Transverse colon (tissue), 4 donors: ENCODE data around the gene MPP4. TPM values are rescaled to one million over a fixed set of nuclear protein-coding genes. Genes with fewer than 3 reads are reported as not detected.

Experiments
- DNase-seq: peaks from one replicate; pipeline ENCODE4 v3.0.0-alpha.2; 2019
- H3K27ac ChIP-seq, 4 donors: fragments of 200-600 bp; sonication (generic); 2 replicates each; pipeline ENCODE4 v1.5.1; 2016 to 2018; ENCODE audit warnings: inconsistent platforms in 4 of 4
- H3K27me3 ChIP-seq: fragments of 200-600 bp; sonication (generic); 2 replicates; pipeline ENCODE4 v1.5.1; 2017; ENCODE audit warnings: inconsistent platforms
- H3K36me3 ChIP-seq, 4 donors: fragments of 200-600 bp; sonication (generic); 2 replicates each; pipeline ENCODE4 v1.5.1; 2017 to 2019; ENCODE audit warnings: inconsistent platforms in 4 of 4
- H3K4me1 ChIP-seq, 4 donors: fragments of 200-600 bp; sonication (generic); 2 replicates each; pipeline ENCODE4 v1.5.1; 2017 to 2020; ENCODE audit warnings: inconsistent platforms in 4 of 4
- H3K4me3 ChIP-seq, 4 donors: fragments of 200-600 bp; sonication (generic); 1 replicate in 1 of 4; 2 replicates in 3 of 4; pipeline versions ENCODE4 v1.5.1 to v1.6.1; 2017 to 2019; ENCODE audit warnings: inconsistent platforms in 4 of 4
- H3K9me3 ChIP-seq, 2 donors: fragments of 200-600 bp; sonication (generic); 2 replicates each; pipeline ENCODE4 v1.5.1; 2017 to 2019; ENCODE audit warnings: inconsistent platforms in 2 of 2
- EP300 ChIP-seq: sonication (generic); formaldehyde crosslinking; IDR thresholded peaks from one replicate; pipeline ENCODE4 v1.6.1; 2017; ENCODE audit warnings: antibody characterized with exemption, low read depth
- POLR2A ChIP-seq: fragments of 450-650 bp; IDR thresholded peaks from one replicate; pipeline ENCODE4 v1.6.1; 2016; ENCODE audit warnings: antibody characterized with exemption, mild to moderate bottlenecking, moderate library complexity
- POLR2AphosphoS5 ChIP-seq, 3 donors: sonication (generic); formaldehyde crosslinking; IDR thresholded peaks; one replicate each; pipeline ENCODE4 v1.6.1; 2016; ENCODE audit warnings: antibody characterized with exemption in 3 of 3
- WGBS, 2 donors: methylation state at CpG; one replicate each; pipeline ENCODE4 v1.1.5; 2018; ENCODE audit warnings: low coverage in 1 of 2; 5-methylcytosine and 5-hydroxymethylcytosine counted together
- in situ Hi-C, 4 donors: fragments of 200-750 bp; cut with MboI; loops; one replicate each; pipeline versions ENCODE4 v1.15.0 to v1.15.1; 2017; ENCODE audit warnings: low sequenced_read_pairs in 3 of 4, low pct_ligation_motif_present in 1 of 4, low pct_unique_long_range_greater_than_20kb in 1 of 4
- intact Hi-C: fragments of 100-400 bp; cut with DNase I; formaldehyde crosslinking; loops from one replicate; pipeline ENCODE4 v1.15.1; 2023; ENCODE audit warnings: low total_unique reads
- total RNA-seq, 4 donors: library from RNA; depleted of rRNA; stranded (reverse); fragments of >200 nt; gene quantifications; one replicate each; pipeline ENCODE4 v1.1.0, GENCODE V29; 2016
- TF ChIP-seq, protein P1 (sequence below), 5 experiments: fragments of 200-600 bp in 3 of 5; fragments of 450-650 bp in 2 of 5; sonication (generic) in 3 of 5; IDR thresholded peaks; 1 replicate in 2 of 5; 2 replicates in 3 of 5; pipeline ENCODE4 v1.5.1; 2016 to 2017; ENCODE audit warnings: antibody characterized with exemption in 5 of 5, inconsistent platforms in 3 of 5, mild to moderate bottlenecking in 2 of 5, moderate library complexity in 1 of 5

The MPP4 gene
- total RNA-seq, 4 donors from 2014 or later, result not detected

GRCh38 chr2:201669865-201670264, 28.6 kb downstream of the MPP4 start:
- 92 to 100% methylated on average over 1 of the region's 1 CpG for WGBS, 2 donors
- Histone ChIP-seq H3K4me3 (no peak overlapping the region), H3K4me1 (no peaks in the 10 kb centered on the region), H3K9me3 (no peaks in the 10 kb centered on the region), H3K27me3 (no peaks in the 10 kb centered on the region), H3K27ac (no peak overlapping the region), H3K36me3 (no peaks in the 10 kb centered on the region)
- intact Hi-C loops, result no loop called here
- in situ Hi-C loops, result no loop called here
- DNase-seq, result no peak
- no peak for TF ChIP-seq EP300
- TF ChIP-seq, protein P1, sequence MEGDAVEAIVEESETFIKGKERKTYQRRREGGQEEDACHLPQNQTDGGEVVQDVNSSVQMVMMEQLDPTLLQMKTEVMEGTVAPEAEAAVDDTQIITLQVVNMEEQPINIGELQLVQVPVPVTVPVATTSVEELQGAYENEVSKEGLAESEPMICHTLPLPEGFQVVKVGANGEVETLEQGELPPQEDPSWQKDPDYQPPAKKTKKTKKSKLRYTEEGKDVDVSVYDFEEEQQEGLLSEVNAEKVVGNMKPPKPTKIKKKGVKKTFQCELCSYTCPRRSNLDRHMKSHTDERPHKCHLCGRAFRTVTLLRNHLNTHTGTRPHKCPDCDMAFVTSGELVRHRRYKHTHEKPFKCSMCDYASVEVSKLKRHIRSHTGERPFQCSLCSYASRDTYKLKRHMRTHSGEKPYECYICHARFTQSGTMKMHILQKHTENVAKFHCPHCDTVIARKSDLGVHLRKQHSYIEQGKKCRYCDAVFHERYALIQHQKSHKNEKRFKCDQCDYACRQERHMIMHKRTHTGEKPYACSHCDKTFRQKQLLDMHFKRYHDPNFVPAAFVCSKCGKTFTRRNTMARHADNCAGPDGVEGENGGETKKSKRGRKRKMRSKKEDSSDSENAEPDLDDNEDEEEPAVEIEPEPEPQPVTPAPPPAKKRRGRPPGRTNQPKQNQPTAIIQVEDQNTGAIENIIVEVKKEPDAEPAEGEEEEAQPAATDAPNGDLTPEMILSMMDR (IDR thresholded peaks at IDR 0.05), result no peak
- TF ChIP-seq POLR2AphosphoS5 (IDR thresholded peaks at IDR 0.05), result no peak

DNA sequence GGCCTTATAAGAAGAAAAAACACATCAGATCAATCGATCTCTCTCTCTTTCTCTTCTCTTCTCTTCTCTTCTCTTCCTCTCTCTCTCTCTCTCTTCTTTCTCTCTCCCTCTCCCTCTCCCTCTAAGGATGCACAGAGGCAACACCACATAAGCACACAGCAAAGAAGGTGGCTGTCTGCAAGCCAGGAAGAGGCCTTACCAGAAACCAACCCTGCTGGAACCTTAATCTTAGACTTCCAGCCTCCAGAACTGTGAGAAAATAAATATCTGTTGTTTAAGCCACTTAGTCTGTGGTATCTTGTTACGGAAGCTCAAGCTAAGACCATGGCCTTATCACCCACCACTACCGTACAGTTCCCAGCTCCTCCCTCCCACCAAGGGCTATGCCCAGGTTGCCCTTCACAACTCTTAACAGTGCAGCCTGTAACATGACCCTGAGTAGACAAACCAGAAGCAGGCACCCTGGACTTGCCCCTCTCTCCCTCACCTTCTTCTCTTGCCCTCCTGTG, 30.0 kb downstream of the MPP4 start:
- Histone ChIP-seq H3K36me3 (no peaks in the 10 kb centered on the region), H3K9me3 (no peaks in the 10 kb centered on the region), H3K4me3 (no peak overlapping the region), H3K4me1 (no peaks in the 10 kb centered on the region), H3K27ac (no peak overlapping the region), H3K27me3 (no peaks in the 10 kb centered on the region)
- intact Hi-C loops, result no loop called here
- no peak for DNase-seq
- WGBS, 2 donors, result 74 to 75% methylated on average over 2 to 3 of the region's 3 CpGs
- TF ChIP-seq, protein P1 (IDR thresholded peaks at IDR 0.05), result no peak
- TF ChIP-seq EP300, result no peak
- TF ChIP-seq POLR2AphosphoS5 (IDR thresholded peaks at IDR 0.05), result no peak
- no peak for TF ChIP-seq POLR2A
- in situ Hi-C loops, result no loop called here

- 85% methylated on average over 8 of the region's 8 CpGs for WGBS, 2 donors
- Histone ChIP-seq H3K4me3 (no peak overlapping the region), H3K36me3 (no peaks in the 10 kb centered on the region), H3K9me3 (no peaks in the 10 kb centered on the region), H3K4me1 (no peaks in the 10 kb centered on the region), H3K27ac (no peak overlapping the region), H3K27me3 (no peaks in the 10 kb centered on the region)
- DNase-seq, result no peak
- in situ Hi-C loops (no loop called here), intact Hi-C loops (no loop called here)
- TF ChIP-seq, protein P1 (IDR thresholded peaks at IDR 0.05), result no peak
Observed at GRCh38 chr2:201664334-201664733, 34.1 kb downstream of the MPP4 start.

DNA sequence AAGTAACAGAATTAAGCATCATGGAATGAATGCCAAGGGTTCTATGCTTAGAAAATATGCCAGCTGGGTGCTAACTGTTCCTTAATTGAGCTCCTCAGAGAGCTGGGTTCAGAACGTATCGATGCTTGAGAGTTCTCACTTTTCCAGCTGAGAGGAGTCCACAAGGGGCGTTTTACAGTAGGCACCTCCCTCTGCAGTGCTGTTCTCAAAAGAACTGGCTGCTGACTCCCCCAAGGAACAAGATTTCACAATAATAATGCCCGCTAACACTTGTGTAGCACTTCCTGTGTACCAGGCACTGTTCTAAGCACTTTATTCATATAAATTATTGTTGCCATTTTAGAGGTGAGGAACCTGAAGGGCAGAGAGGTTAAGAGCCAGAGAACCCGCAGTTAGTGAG, 37.1 kb downstream of the MPP4 start:
- Histone ChIP-seq H3K9me3 (no peaks in the 10 kb centered on the region), H3K4me1 (no peaks in the 10 kb centered on the region), H3K36me3 (no peaks in the 10 kb centered on the region), H3K27ac (no peak overlapping the region), H3K27me3 (no peaks in the 10 kb centered on the region), H3K4me3 (no peak overlapping the region)
- intact Hi-C loops, result no loop called here
- TF ChIP-seq, protein P1 (IDR thresholded peaks at IDR 0.05), result no peak
- TF ChIP-seq EP300, result no peak
- no peak for DNase-seq
- WGBS, 2 donors, result 56 to 80% methylated on average over 1 to 5 of the region's 5 CpGs
- in situ Hi-C loops, result no loop called here
